A549 (cell line): Measurements from ENCODE around the gene TRAPPC10. TPM values are rescaled to one million over a fixed set of nuclear protein-coding genes. Genes with fewer than 3 reads are reported as not detected.

Source experiments
- ATAC-seq, 2 experiments: fragments of 200-7000 bp in 1 of 2; fragments of >200 bp in 1 of 2; cut with Nextera tagmentation in 1 of 2; cut with Tn5 transposase in 1 of 2; 3 replicates each; pipeline versions ENCODE4 v1.8.0 to v1.9.1; 2018 to 2020; ENCODE audit warnings: mild to moderate bottlenecking in 1 of 2, moderate library complexity in 1 of 2
- CTCF ChIA-PET: fragments of 300-600 bp; sonication (Branson Sonifier 250); formaldehyde crosslinking; extraction: SDS; loops from one replicate; lab custom pipeline; 2021; ENCODE audit warnings: antibody characterized with exemption, inconsistent platforms; lab: Yijun Ruan, JAX
- POLR2A ChIA-PET: fragments of 350-600 bp; formaldehyde crosslinking; extraction: SDS; loops from one replicate; lab custom pipeline; 2021; ENCODE audit warnings: antibody characterized with exemption, inconsistent platforms; lab: Yijun Ruan, JAX
- DNase-seq, 2 experiments: peaks; one replicate each; pipeline versions ENCODE4 v3.0.0 to v3.0.0-alpha.2; 2011 to 2016; ENCODE audit warnings: low read depth in 1 of 2, low spot score in 1 of 2
- FAIRE-seq: peaks from 2 replicates; lab custom pipeline; 2011; peaks lifted over from hg19 to GRCh38; lab: Jason Lieb, UNC
- H3K27ac ChIP-seq, 2 experiments: fragments of >200 bp; sonication (Bioruptor Twin); formaldehyde crosslinking; 3 replicates each; pipeline ENCODE4 v1.5.1; 2016 to 2017
- H3K4me1 ChIP-seq: fragments of >200 bp; sonication (Bioruptor Twin); formaldehyde crosslinking; 3 replicates; pipeline ENCODE4 v1.6.1; 2016
- H3K4me2 ChIP-seq: fragments of >200 bp; sonication (Bioruptor Twin); formaldehyde crosslinking; 3 replicates; pipeline ENCODE4 v1.6.1; 2016
- H3K4me3 ChIP-seq: fragments of >200 bp; sonication (Bioruptor Twin); formaldehyde crosslinking; 3 replicates; pipeline ENCODE4 v1.5.1; 2016
- H3K9me3 ChIP-seq: fragments of >200 bp; sonication (Bioruptor Twin); formaldehyde crosslinking; 3 replicates; pipeline ENCODE4 v1.6.1; 2016
- ATOH8 ChIP-seq: fragments of 250-450 bp; sonication (Bioruptor Pico); IDR thresholded peaks from 2 replicates; pipeline ENCODE4 v1.5.0; 2020; ENCODE audit warnings: low read depth, mild to moderate bottlenecking, moderate library complexity
- BHLHE40 ChIP-seq: IDR thresholded peaks from 2 replicates; pipeline ENCODE4 v1.6.1; 2012; ENCODE audit warnings: low read depth, low read length, inconsistent platforms
- CBX2 ChIP-seq: fragments of 200-600 bp; sonication (generic); IDR thresholded peaks from 2 replicates; pipeline ENCODE4 v1.6.1; 2016; ENCODE audit warnings: low read depth, mild to moderate bottlenecking, borderline replicate concordance
- CBX8 ChIP-seq: fragments of 200-600 bp; sonication (generic); IDR thresholded peaks from 2 replicates; pipeline ENCODE4 v1.6.1; 2016
- CEBPB ChIP-seq, 2 experiments: fragments of >200 bp in 1 of 2; sonication (Bioruptor Twin) in 1 of 2; formaldehyde crosslinking in 1 of 2; IDR thresholded peaks; 2 replicates each; pipeline ENCODE4 v1.6.1; 2012 to 2016
- E2F6 ChIP-seq: IDR thresholded peaks from 2 replicates; pipeline ENCODE4 v1.6.1; 2012; ENCODE audit warnings: low read depth, borderline replicate concordance
- ESRRA ChIP-seq: fragments of 150-350 bp; IDR thresholded peaks from 2 replicates; pipeline ENCODE4 v1.6.1; 2014; ENCODE audit warnings: mild to moderate bottlenecking, low read length, borderline replicate concordance
- FOSB ChIP-seq: fragments of 250-450 bp; sonication (Bioruptor Pico); IDR thresholded peaks from 2 replicates; pipeline ENCODE4 v1.5.0; 2020; ENCODE audit warnings: mild to moderate bottlenecking, moderate library complexity
- FOSL2 ChIP-seq, 2 experiments: fragments of 450-650 bp in 1 of 2; fragments of >200 bp in 1 of 2; sonication (Bioruptor Twin) in 1 of 2; formaldehyde crosslinking; IDR thresholded peaks; 2 replicates each; pipeline versions ENCODE4 v1.5.0 to v1.6.1; 2016 to 2020; ENCODE audit warnings: mild to moderate bottlenecking in 1 of 2, moderate library complexity in 1 of 2
- HDAC2 ChIP-seq: fragments of 200-600 bp; sonication (generic); IDR thresholded peaks from 2 replicates; pipeline ENCODE4 v1.6.1; 2016
- JUNB ChIP-seq: fragments of >200 bp; sonication (Bioruptor Twin); formaldehyde crosslinking; IDR thresholded peaks from 2 replicates; pipeline ENCODE4 v1.6.1; 2016
- KDM1A ChIP-seq: fragments of 200-600 bp; sonication (generic); IDR thresholded peaks from 2 replicates; pipeline ENCODE4 v1.6.1; 2016; ENCODE audit warnings: low read depth, mild to moderate bottlenecking
- KDM5A ChIP-seq: fragments of 200-600 bp; sonication (generic); IDR thresholded peaks from 2 replicates; pipeline ENCODE4 v1.6.1; 2016; ENCODE audit warnings: antibody characterized with exemption, mild to moderate bottlenecking
- MAFK ChIP-seq: fragments of 450-650 bp; IDR thresholded peaks from 2 replicates; pipeline ENCODE4 v1.6.1; 2014; ENCODE audit not compliant: partially characterized antibody
- MAX ChIP-seq: IDR thresholded peaks from 2 replicates; pipeline ENCODE4 v1.6.1; 2012
- MAZ ChIP-seq: fragments of 150-350 bp; IDR thresholded peaks from 2 replicates; pipeline ENCODE4 v1.6.1; 2014; ENCODE audit warnings: antibody characterized with exemption, low read depth, low read length, borderline replicate concordance
- MYC ChIP-seq: IDR thresholded peaks from 2 replicates; pipeline ENCODE4 v1.6.1; 2012; ENCODE audit warnings: mild to moderate bottlenecking, inconsistent platforms, low read length, improper control_type of control experiment, borderline replicate concordance
- NR3C1 ChIP-seq: fragments of >200 bp; sonication (Bioruptor Twin); formaldehyde crosslinking; IDR thresholded peaks from 3 replicates; pipeline ENCODE4 v1.6.1; 2017
- PHF8 ChIP-seq: fragments of 200-600 bp; sonication (generic); IDR thresholded peaks from 2 replicates; pipeline ENCODE4 v1.6.1; 2016; ENCODE audit warnings: low read depth, mild to moderate bottlenecking, antibody characterized with exemption, moderate library complexity, borderline replicate concordance
- RAD21 ChIP-seq, 2 experiments: fragments of >200 bp in 1 of 2; sonication (Bioruptor Twin) in 1 of 2; formaldehyde crosslinking in 1 of 2; IDR thresholded peaks in 1 of 2; conservative IDR thresholded peaks in 1 of 2; 2 replicates in 1 of 2; 3 replicates in 1 of 2; pipeline ENCODE4 v1.6.1; 2012 to 2018; ENCODE audit warnings: inconsistent platforms in 1 of 2
- RCOR1 ChIP-seq: fragments of 150-350 bp; IDR thresholded peaks from 2 replicates; pipeline ENCODE4 v1.6.1; 2014; ENCODE audit warnings: antibody characterized with exemption, low read length, low read depth
- RNF2 ChIP-seq: fragments of 200-600 bp; sonication (generic); IDR thresholded peaks from 2 replicates; pipeline ENCODE4 v1.6.1; 2016; ENCODE audit warnings: low read depth, mild to moderate bottlenecking, antibody characterized with exemption, moderate library complexity, borderline replicate concordance
- SREBF2 ChIP-seq: fragments of 450-650 bp; IDR thresholded peaks from 2 replicates; pipeline ENCODE4 v1.6.1; 2014; ENCODE audit warnings: mild to moderate bottlenecking, moderate library complexity
- TFCP2L1 ChIP-seq: fragments of 250-450 bp; sonication (Bioruptor Pico); IDR thresholded peaks from 2 replicates; pipeline ENCODE4 v1.5.0; 2021; ENCODE audit warnings: mild to moderate bottlenecking
- TP53 ChIP-seq: fragments of 250-450 bp; sonication (Bioruptor Pico); IDR thresholded peaks from 2 replicates; pipeline ENCODE4 v1.5.0; 2021; ENCODE audit warnings: mild to moderate bottlenecking, moderate library complexity
- ZC3H11A ChIP-seq: fragments of 450-650 bp; IDR thresholded peaks from 2 replicates; pipeline ENCODE4 v1.6.1; 2014; ENCODE audit warnings: antibody characterized with exemption, mild to moderate bottlenecking
- WGBS: methylation state at CpG from one replicate; pipeline ENCODE4 v1.1.6; 2017; ENCODE audit errors: missing lambda C conversion rate; 5-methylcytosine and 5-hydroxymethylcytosine counted together
- polyA plus RNA-seq, 4 experiments: library from polyadenylated mRNA; depleted of rRNA in 3 of 4; stranded (reverse); fragments of >200 nt; fragmentation: RNase III in 1 of 4; extraction: RNeasy Plus Mini Kit Qiagen cat#74134 plus additional on column Dnase treatment in 1 of 4; gene quantifications; 2 replicates in 3 of 4; 3 replicates in 1 of 4; pipeline ENCODE4 v1.2.3, GENCODE V29; 2011 to 2017

Gene TRAPPC10
- polyA plus RNA-seq, 2 of the 4 experiments (the other 2 are of a cell fraction): 11.8 to 27.7 TPM

- ChIA-PET POLR2A (no interaction called here), CTCF (no interaction called here)
- Histone ChIP-seq H3K4me2 (no peak overlapping the region), H3K9me3 (no peaks in the 10 kb centered on the region), H3K4me1 (no peaks in the 10 kb centered on the region), H3K4me3 (no peak overlapping the region), H3K27ac (no peak overlapping the region)
- FAIRE-seq (no peak), DNase-seq (no peak), ATAC-seq (no peak)
- TF ChIP-seq ZC3H11A: no peak
- no peak for TF ChIP-seq KDM5A
- TF ChIP-seq TP53 (CRISPR knock-in tag): no peak
- TF ChIP-seq FOSL2 (IDR thresholded peaks at IDR 0.05): no peak
- TF ChIP-seq FOSL2 (CRISPR knock-in tag; IDR thresholded peaks at IDR 0.05): no peak
- TF ChIP-seq ESRRA: no peak
- 88% methylated on average over 12 of the region's 23 CpGs for WGBS
Observed at GRCh38 chr21:43988506-43989230, 23.4 kb upstream of the TRAPPC10 start.

- POLR2A ChIA-PET: no interaction called here
- CTCF ChIA-PET: interaction anchor here (0.7 kb wide), 1 partner anchor 59 kb away, joined by 3 read pairs; no protein-coding TSS in a partner anchor
- no peaks in the 10 kb centered on the region for H3K9me3 ChIP-seq
- DNase-seq: no peak
- H3K4me3 ChIP-seq: no peak overlapping the region
- no peak overlapping the region for H3K4me2 ChIP-seq
- no peak overlapping the region for H3K27ac ChIP-seq
- ATAC-seq: no peak
- TF ChIP-seq CEBPB (IDR thresholded peaks at IDR 0.05) (no peak), BHLHE40 (no peak), RNF2 (no peak), RCOR1 (no peak), NR3C1 (no peak), HDAC2 (no peak), RAD21 (conservative IDR thresholded peaks at IDR 0.05 in 1 of 2, IDR thresholded peaks at IDR 0.05 in 1 of 2) (no peak), PHF8 (no peak), JUNB (no peak), ESRRA (no peak), TFCP2L1 (CRISPR knock-in tag) (no peak), FOSB (CRISPR knock-in tag) (no peak), MAFK (no peak), KDM1A (no peak), MYC (no peak)
- no peaks in the 10 kb centered on the region for H3K4me1 ChIP-seq
- 89% methylated on average over 7 of the region's 7 CpGs for WGBS
- FAIRE-seq: no peak
Observed at GRCh38 chr21:43989401-43989800, 22.7 kb upstream of the TRAPPC10 start.

GRCh38 chr21:43991447-43991991 lies 20.6 kb upstream of the TRAPPC10 start:
- Histone ChIP-seq H3K4me1 (no peaks in the 10 kb centered on the region), H3K4me3 (no peak overlapping the region), H3K4me2 (no peak overlapping the region), H3K27ac (no peak overlapping the region), H3K9me3 (no peaks in the 10 kb centered on the region)
- POLR2A ChIA-PET: no interaction called here
- CTCF ChIA-PET: interaction anchor here (1.3 kb wide), 1 partner anchor 16 kb away, joined by 6 read pairs; no protein-coding TSS in a partner anchor
- WGBS: 89% methylated on average over 23 of the region's 33 CpGs
- no peak for FAIRE-seq
- ATAC-seq: no peak
- TF ChIP-seq TP53 (CRISPR knock-in tag): no peak
- DNase-seq: no peak

GRCh38 chr21:43992121-43992520 lies 20.0 kb upstream of the TRAPPC10 start:
- ChIA-PET CTCF (interaction anchor here (1.3 kb wide), 1 partner anchor 17 kb away, joined by 6 read pairs; no protein-coding TSS in a partner anchor), POLR2A (no interaction called here)
- Histone ChIP-seq H3K4me1 (no peaks in the 10 kb centered on the region), H3K9me3 (no peaks in the 10 kb centered on the region), H3K4me2 (no peak overlapping the region), H3K27ac (no peak overlapping the region), H3K4me3 (no peak overlapping the region)
- TF ChIP-seq JUNB (no peak), SREBF2 (no peak), CEBPB (IDR thresholded peaks at IDR 0.05) (no peak), MAZ (no peak), ATOH8 (CRISPR knock-in tag) (no peak), MAX (no peak), CBX2 (no peak), RAD21 (conservative IDR thresholded peaks at IDR 0.05 in 1 of 2, IDR thresholded peaks at IDR 0.05 in 1 of 2) (no peak), CBX8 (no peak), E2F6 (no peak)
- WGBS: 77% methylated on average over 8 of the region's 11 CpGs
- FAIRE-seq (no peak), DNase-seq (no peak), ATAC-seq (no peak)
